22Rv1 (cell line): ENCODE measurements around the gene MAGI2.
A peak's percentile ranks its signal among the peaks of the same experiment; 100 is the strongest.

Source experiments
- ZFX ChIP-seq: fragments of 450-650 bp; IDR thresholded peaks from 2 replicates; pipeline ENCODE4 v1.6.1; 2017; ENCODE audit warnings: antibody characterized with exemption, borderline replicate concordance
- TF ChIP-seq, protein P1 (sequence below): fragments of 450-650 bp; IDR thresholded peaks from 2 replicates; pipeline ENCODE4 v1.5.1; 2017; ENCODE audit warnings: mild to moderate bottlenecking

DNA sequence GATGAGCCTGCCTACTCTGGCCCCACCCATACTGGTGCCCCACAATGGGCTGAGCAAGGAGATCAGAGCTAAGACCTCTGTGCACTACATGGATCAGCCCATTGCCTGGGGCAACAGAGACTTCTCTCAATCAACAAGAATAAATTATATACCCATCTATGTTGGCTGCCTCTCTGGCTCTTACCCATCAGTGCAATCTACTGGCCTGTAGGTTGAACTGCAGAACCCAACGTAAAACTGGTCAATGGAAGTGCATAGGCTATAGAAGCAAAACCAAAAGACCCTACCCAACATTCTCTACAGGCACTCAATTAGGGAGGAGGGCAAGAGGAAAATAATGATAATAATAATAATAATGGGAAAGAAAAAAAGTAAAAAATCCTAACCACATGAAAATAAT is 574.3 kb downstream of the MAGI2 start:
- TF ChIP-seq, protein P1, sequence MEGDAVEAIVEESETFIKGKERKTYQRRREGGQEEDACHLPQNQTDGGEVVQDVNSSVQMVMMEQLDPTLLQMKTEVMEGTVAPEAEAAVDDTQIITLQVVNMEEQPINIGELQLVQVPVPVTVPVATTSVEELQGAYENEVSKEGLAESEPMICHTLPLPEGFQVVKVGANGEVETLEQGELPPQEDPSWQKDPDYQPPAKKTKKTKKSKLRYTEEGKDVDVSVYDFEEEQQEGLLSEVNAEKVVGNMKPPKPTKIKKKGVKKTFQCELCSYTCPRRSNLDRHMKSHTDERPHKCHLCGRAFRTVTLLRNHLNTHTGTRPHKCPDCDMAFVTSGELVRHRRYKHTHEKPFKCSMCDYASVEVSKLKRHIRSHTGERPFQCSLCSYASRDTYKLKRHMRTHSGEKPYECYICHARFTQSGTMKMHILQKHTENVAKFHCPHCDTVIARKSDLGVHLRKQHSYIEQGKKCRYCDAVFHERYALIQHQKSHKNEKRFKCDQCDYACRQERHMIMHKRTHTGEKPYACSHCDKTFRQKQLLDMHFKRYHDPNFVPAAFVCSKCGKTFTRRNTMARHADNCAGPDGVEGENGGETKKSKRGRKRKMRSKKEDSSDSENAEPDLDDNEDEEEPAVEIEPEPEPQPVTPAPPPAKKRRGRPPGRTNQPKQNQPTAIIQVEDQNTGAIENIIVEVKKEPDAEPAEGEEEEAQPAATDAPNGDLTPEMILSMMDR, result 0 out of 2 replicates have a peak, but pooled peaks have one; percentile 1
- TF ChIP-seq ZFX, result no peak
